ENCODE results near the gene BLVRA. TPM values are rescaled to one million over a fixed set of nuclear protein-coding genes. Genes with fewer than 3 reads are reported as not detected.
A peak's percentile ranks its signal among the peaks of the same experiment; 100 is the strongest.
"Not testable (repeated sequence)": the region's sequence is repeated elsewhere in the genome, so short reads cannot be mapped to it uniquely, and the experiment has no call there.

BLVRA gene
- total and polyA plus RNA-seq, 11 donors: 32.6 to 68.3 (median 44.1) TPM

DNA sequence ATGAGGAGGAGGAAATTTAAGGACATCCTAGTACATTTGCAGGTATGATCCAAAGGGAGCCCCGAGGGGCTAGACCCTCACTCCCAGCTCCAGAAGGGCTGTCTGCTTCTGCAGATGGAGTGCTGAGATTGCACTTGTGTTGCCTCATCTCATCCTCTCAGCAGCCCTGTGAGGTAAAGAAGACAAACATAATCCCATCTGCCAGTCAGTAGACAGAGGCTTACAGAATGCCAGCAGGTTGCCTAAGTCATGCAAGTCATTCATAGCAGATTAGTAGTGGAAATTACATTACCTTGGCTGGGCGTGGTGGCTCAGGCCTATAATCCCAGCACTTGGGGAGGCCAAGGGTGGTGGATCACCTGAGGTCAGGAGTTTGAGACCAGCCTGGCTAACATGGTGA lies 45.4 kb downstream of the BLVRA start:
- TF ChIP-seq, protein P1, sequence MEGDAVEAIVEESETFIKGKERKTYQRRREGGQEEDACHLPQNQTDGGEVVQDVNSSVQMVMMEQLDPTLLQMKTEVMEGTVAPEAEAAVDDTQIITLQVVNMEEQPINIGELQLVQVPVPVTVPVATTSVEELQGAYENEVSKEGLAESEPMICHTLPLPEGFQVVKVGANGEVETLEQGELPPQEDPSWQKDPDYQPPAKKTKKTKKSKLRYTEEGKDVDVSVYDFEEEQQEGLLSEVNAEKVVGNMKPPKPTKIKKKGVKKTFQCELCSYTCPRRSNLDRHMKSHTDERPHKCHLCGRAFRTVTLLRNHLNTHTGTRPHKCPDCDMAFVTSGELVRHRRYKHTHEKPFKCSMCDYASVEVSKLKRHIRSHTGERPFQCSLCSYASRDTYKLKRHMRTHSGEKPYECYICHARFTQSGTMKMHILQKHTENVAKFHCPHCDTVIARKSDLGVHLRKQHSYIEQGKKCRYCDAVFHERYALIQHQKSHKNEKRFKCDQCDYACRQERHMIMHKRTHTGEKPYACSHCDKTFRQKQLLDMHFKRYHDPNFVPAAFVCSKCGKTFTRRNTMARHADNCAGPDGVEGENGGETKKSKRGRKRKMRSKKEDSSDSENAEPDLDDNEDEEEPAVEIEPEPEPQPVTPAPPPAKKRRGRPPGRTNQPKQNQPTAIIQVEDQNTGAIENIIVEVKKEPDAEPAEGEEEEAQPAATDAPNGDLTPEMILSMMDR (IDR thresholded peaks at IDR 0.05): no peak
- no peak for TF ChIP-seq POLR2A (IDR thresholded peaks at IDR 0.05)
- peaks cover 0 to 98% (median 83%) of the 10 kb centered on the region in 9 donors for H3K36me3 ChIP-seq
- no peaks in the 10 kb centered on the region for H3K27me3 ChIP-seq
- no peaks in the 10 kb centered on the region for H3K4me1 ChIP-seq
- H3K27ac ChIP-seq: no peak overlapping the region
- WGBS, 4 donors: 84 to 94% (median 91%) methylated on average over 2 of the region's 2 CpGs
- H3K9me3 ChIP-seq: no peaks in the 10 kb centered on the region
- DNase-seq: no peak
- intact Hi-C loops (cut with DNase I): no loop called here
- no peak overlapping the region for H3K4me3 ChIP-seq
- ATAC-seq: no peak

GRCh38 chr7:43808410-43808809 lies 49.9 kb downstream of the BLVRA start:
- DNase-seq (no peak), ATAC-seq (no peak)
- WGBS, 4 donors: 81 to 89% (median 84%) methylated on average over 11 of the region's 11 CpGs
- Histone ChIP-seq H3K4me1 (no peaks in the 10 kb centered on the region), H3K27me3 (peaks cover 0 to 5% (median 0%) of the 10 kb centered on the region in 9 donors), H3K9me3 (no peaks in the 10 kb centered on the region), H3K27ac (no peak overlapping the region), H3K36me3 (peaks cover 0 to 66% (median 47%) of the 10 kb centered on the region in 9 donors), H3K4me3 (no peak overlapping the region)
- intact Hi-C loops (cut with DNase I): no loop called here
- TF ChIP-seq, protein P1 (IDR thresholded peaks at IDR 0.05): no peak
- TF ChIP-seq POLR2A (IDR thresholded peaks at IDR 0.05): no peak

DNA sequence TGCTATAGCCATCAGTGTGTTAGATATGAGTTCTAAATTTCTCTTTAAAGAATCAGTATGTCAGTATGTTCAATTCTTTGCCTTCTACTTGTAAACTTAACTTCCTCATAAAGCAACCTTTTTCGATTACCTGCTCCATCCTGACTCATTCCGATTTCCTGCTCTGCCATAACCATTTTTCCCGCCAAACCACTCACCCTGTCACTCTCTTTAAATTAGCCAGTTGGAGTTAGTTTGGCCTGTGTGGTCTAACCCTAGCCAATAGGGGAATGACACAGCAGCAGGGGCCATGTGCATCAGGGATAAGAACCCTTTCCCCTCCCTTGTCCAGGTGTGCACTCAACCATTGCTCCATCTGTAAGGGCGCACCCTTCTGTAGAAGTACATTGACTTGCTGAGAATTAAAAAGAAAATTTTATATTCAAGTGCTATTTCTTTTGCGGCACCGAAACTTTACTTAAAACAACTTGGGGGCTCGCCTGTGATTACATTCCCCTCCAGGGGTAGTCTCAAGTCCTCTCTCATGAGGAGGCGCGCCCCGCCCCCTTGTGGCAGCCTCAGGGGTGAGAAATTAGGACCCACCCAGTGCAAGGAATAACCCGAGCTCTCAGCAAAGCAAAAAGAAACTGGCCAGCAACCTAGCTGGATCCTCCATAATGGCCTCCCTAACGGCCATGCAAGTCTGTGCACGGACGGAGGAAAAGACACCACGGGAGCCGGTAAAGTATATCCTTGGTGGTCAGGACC lies 51.9 kb downstream of the BLVRA start:
- H3K27me3 ChIP-seq; ATAC-seq; H3K4me3 ChIP-seq; H3K9me3 ChIP-seq; H3K27ac ChIP-seq; intact Hi-C loops (cut with DNase I); H3K4me1 ChIP-seq: not testable (repeated sequence)
- H3K36me3 ChIP-seq: peaks cover 0 to 47% (median 28%) of the 10 kb centered on the region in 9 donors
- WGBS, 4 donors: 83 to 87% (median 85%) methylated on average over 16 of the region's 16 CpGs
- TF ChIP-seq, protein P1 (IDR thresholded peaks at IDR 0.05): peak in 10 of 12 donors; percentile 7 to 42 (median 24)
- peak in 2 of 5 donors; percentile 23 to 28 for DNase-seq

DNA sequence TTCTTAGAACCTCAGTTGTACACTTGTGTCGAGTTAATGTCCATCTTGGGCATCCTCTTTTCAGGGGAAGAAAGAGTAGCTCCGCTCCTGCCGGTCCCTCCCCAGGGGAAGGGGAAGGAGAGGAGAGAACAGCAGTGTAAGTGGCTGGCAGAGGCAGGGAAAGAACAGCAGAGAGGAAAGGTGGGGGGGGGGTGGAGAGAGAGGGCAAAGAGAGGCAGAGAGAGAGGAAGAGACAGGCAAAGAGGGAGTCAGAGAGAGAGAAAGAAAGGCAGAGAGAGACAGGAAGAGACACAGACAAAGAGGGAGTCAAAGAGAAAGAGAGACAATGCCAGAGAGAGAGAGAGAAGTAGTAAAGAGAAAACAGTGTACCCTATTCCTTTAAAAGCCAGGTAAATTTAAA lies 56.9 kb downstream of the BLVRA start:
- H3K36me3 ChIP-seq: no peaks in the 10 kb centered on the region
- no peak for ATAC-seq
- no peaks in the 10 kb centered on the region for H3K9me3 ChIP-seq
- 55 to 58% (median 56%) methylated on average over 3 of the region's 3 CpGs for WGBS, 4 donors
- intact Hi-C loops (cut with DNase I): no loop called here
- DNase-seq: no peak
- no peak overlapping the region for H3K27ac ChIP-seq
- no peaks in the 10 kb centered on the region for H3K4me1 ChIP-seq
- no peak overlapping the region for H3K4me3 ChIP-seq
- TF ChIP-seq POLR2A (IDR thresholded peaks at IDR 0.05): no peak
- TF ChIP-seq, protein P1 (IDR thresholded peaks at IDR 0.05): no peak
- H3K27me3 ChIP-seq: peaks cover 0 to 10% (median 0%) of the 10 kb centered on the region in 9 donors

GRCh38 chr7:43816046-43816797 lies 57.7 kb downstream of the BLVRA start:
- intact Hi-C loops (cut with DNase I); H3K27me3 ChIP-seq; H3K4me1 ChIP-seq; ATAC-seq; H3K4me3 ChIP-seq; H3K36me3 ChIP-seq; DNase-seq; H3K27ac ChIP-seq; H3K9me3 ChIP-seq: not testable (repeated sequence)
- 67 to 74% (median 74%) methylated on average over 2 of the region's 2 CpGs for WGBS, 4 donors

- H3K36me3 ChIP-seq; DNase-seq; ATAC-seq; intact Hi-C loops (cut with DNase I); H3K9me3 ChIP-seq; H3K27ac ChIP-seq; H3K27me3 ChIP-seq; H3K4me1 ChIP-seq; H3K4me3 ChIP-seq: not testable (repeated sequence)
- WGBS, 4 donors: 90 to 95% (median 93%) methylated on average over 7 of the region's 7 CpGs
Observed at GRCh38 chr7:43823425-43823824, 64.9 kb downstream of the BLVRA start.
